ENCODE data around the gene ADAM17. TPM values are rescaled to one million over a fixed set of nuclear protein-coding genes. Genes with fewer than 3 reads are reported as not detected.
A peak's percentile ranks its signal among the peaks of the same experiment; 100 is the strongest.

ADAM17 gene
- total and polyA plus RNA-seq, 2 donors (not counting 1 experiment from before 2014, with no cell fraction given), result 12.3 to 69.9 TPM

DNA sequence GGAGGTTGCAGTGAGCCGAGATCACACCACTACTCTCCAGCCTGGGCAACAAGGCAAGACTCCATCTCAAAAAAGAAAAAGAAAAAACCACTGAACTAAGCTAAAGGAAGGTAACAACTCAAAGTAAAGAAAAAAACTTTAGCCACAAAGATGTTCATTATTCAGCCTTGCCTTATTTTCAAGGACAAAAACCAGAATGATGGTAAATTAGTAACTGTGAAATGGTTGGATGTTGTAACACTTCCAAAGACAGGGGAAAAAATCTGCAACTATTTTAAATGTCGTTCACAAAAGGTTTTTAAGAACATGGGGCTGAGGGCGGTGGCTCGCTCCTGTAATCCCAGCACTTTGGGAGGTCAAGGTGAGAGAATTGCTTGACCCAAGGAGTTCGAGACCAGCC is 10.1 kb downstream of the ADAM17 start:
- H3K9me3 ChIP-seq (ENCODE audit: control insufficient read depth, insufficient read depth, low read depth, low read length), result no peaks in the 10 kb centered on the region
- no peaks in the 10 kb centered on the region for H4K20me1 ChIP-seq (ENCODE audit: control insufficient read depth, extremely low read depth, insufficient read depth, low read length)

DNA sequence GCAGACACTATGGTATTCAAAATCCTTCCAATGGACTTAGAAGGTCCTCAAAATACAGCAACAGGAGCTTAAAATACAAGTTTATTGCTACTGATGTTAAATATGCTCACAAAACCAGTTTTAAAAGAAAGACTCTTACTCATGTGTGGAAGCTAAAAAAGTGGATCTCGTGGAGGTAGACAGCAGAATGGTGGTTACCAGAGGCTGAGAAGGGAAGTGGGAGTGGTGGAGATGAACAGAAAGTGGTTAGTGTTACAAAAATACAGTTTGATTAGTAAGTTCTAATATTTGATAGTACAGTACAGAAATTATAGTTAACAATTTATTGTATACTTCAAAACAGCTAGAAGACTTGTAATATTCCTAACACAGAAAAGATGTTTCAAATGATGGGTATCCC is 12.1 kb downstream of the ADAM17 start:
- Histone ChIP-seq H2AFZ (ENCODE audit: low read length) (no peak overlapping the region), H3K27me3 (ENCODE audit: control insufficient read depth, insufficient read depth, low read length) (no peaks in the 10 kb centered on the region), H4K20me1 (ENCODE audit: control insufficient read depth, extremely low read depth, insufficient read depth, low read length) (no peaks in the 10 kb centered on the region), H3K4me2 (ENCODE audit: extremely low read depth, insufficient read depth, low read length) (no peak overlapping the region), H3K36me3 (ENCODE audit: control insufficient read depth, insufficient read depth, low read length) (no peaks in the 10 kb centered on the region), H3K9me3 (ENCODE audit: control insufficient read depth, insufficient read depth, low read depth, low read length) (no peaks in the 10 kb centered on the region), H3K27ac (ENCODE audit: insufficient read depth, low read length) (no peak overlapping the region), H3K4me1 (ENCODE audit: control insufficient read depth, extremely low read depth, insufficient read depth, low read length) (peaks cover 4% of the 10 kb centered on the region), H3K9ac (ENCODE audit: insufficient read depth, low read length) (no peak overlapping the region), H3K79me2 (ENCODE audit: control insufficient read depth, insufficient read depth, low read length) (peaks cover 35% of the 10 kb centered on the region), H3K4me3 (replicated peaks in 1 of 4; ENCODE audit: control extremely low read depth in 1 of 4, insufficient read depth in 1 of 4, low read depth in 3 of 4, low read length in 4 of 4) (no peak overlapping the region)
- TF ChIP-seq, protein P1, sequence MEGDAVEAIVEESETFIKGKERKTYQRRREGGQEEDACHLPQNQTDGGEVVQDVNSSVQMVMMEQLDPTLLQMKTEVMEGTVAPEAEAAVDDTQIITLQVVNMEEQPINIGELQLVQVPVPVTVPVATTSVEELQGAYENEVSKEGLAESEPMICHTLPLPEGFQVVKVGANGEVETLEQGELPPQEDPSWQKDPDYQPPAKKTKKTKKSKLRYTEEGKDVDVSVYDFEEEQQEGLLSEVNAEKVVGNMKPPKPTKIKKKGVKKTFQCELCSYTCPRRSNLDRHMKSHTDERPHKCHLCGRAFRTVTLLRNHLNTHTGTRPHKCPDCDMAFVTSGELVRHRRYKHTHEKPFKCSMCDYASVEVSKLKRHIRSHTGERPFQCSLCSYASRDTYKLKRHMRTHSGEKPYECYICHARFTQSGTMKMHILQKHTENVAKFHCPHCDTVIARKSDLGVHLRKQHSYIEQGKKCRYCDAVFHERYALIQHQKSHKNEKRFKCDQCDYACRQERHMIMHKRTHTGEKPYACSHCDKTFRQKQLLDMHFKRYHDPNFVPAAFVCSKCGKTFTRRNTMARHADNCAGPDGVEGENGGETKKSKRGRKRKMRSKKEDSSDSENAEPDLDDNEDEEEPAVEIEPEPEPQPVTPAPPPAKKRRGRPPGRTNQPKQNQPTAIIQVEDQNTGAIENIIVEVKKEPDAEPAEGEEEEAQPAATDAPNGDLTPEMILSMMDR (conservative IDR thresholded peaks at IDR 0.05 in 1 of 2, IDR thresholded peaks at IDR 0.05 in 1 of 2; ENCODE audit: low read depth in 1 of 2, low read length in 2 of 2), result no peak
- no peak for TF ChIP-seq EZH2 (IDR thresholded peaks at IDR 0.05; ENCODE audit: low read length, missing control alignments)
- DNase-seq (ENCODE audit: low read depth in 2 of 2), result no peak

More for the DNA sequence above, 10.1 kb downstream of the ADAM17 start:
- Histone ChIP-seq H3K4me3 (replicated peaks in 1 of 4; ENCODE audit: control extremely low read depth in 1 of 4, insufficient read depth in 1 of 4, low read depth in 3 of 4, low read length in 4 of 4) (no peak overlapping the region), H3K27me3 (ENCODE audit: control insufficient read depth, insufficient read depth, low read length) (no peaks in the 10 kb centered on the region), H3K27ac (ENCODE audit: insufficient read depth, low read length) (no peak overlapping the region), H3K4me2 (ENCODE audit: extremely low read depth, insufficient read depth, low read length) (no peak overlapping the region), H2AFZ (ENCODE audit: low read length) (no peak overlapping the region), H3K4me1 (ENCODE audit: control insufficient read depth, extremely low read depth, insufficient read depth, low read length) (peaks cover 4% of the 10 kb centered on the region), H3K79me2 (ENCODE audit: control insufficient read depth, insufficient read depth, low read length) (peaks cover 52% of the 10 kb centered on the region), H3K9ac (ENCODE audit: insufficient read depth, low read length) (no peak overlapping the region), H3K36me3 (ENCODE audit: control insufficient read depth, insufficient read depth, low read length) (no peaks in the 10 kb centered on the region)
- DNase-seq (ENCODE audit: low read depth in 2 of 2), result no peak
- TF ChIP-seq EZH2 (IDR thresholded peaks at IDR 0.05; ENCODE audit: low read length, missing control alignments), result no peak
- TF ChIP-seq, protein P1 (conservative IDR thresholded peaks at IDR 0.05 in 1 of 2, IDR thresholded peaks at IDR 0.05 in 1 of 2; ENCODE audit: low read depth in 1 of 2, low read length in 2 of 2), result no peak

DNA sequence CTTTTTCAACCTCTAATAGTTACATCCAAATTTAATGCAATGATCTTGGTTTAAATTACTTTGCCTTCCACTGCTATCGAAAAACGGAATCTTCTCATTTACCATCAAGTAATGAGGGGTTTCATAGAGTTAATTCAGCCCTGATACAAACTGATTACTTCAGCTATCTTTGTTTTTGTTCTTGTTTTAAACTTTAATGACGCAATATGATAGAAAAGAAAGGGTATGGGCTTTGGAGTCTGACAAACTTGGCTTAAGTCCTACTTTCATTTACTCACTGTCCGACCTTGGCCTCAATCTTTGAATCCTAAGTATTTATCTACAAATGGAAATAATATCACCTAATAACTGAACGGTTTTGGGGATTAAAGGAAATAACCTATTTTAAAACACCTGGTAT is 16.1 kb downstream of the ADAM17 start:
- H3K36me3 ChIP-seq (ENCODE audit: control insufficient read depth, insufficient read depth, low read length), result no peaks in the 10 kb centered on the region
- no peak overlapping the region for H2AFZ ChIP-seq (ENCODE audit: low read length)
- no peaks in the 10 kb centered on the region for H3K9me3 ChIP-seq (ENCODE audit: control insufficient read depth, insufficient read depth, low read depth, low read length)
- TF ChIP-seq EZH2 (IDR thresholded peaks at IDR 0.05; ENCODE audit: low read length, missing control alignments), result no peak
- TF ChIP-seq, protein P1 (conservative IDR thresholded peaks at IDR 0.05 in 1 of 2, IDR thresholded peaks at IDR 0.05 in 1 of 2; ENCODE audit: low read depth in 1 of 2, low read length in 2 of 2), result no peak
- H3K79me2 ChIP-seq (ENCODE audit: control insufficient read depth, insufficient read depth, low read length), result peaks cover 4% of the 10 kb centered on the region
- no peak overlapping the region for H3K9ac ChIP-seq (ENCODE audit: insufficient read depth, low read length)
- H3K4me3 ChIP-seq (replicated peaks in 1 of 4; ENCODE audit: control extremely low read depth in 1 of 4, insufficient read depth in 1 of 4, low read depth in 3 of 4, low read length in 4 of 4), result no peak overlapping the region
- no peaks in the 10 kb centered on the region for H3K4me1 ChIP-seq (ENCODE audit: control insufficient read depth, extremely low read depth, insufficient read depth, low read length)
- DNase-seq (ENCODE audit: low read depth in 2 of 2), result peak; percentile 50 to 82
- H3K4me2 ChIP-seq (ENCODE audit: extremely low read depth, insufficient read depth, low read length), result no peak overlapping the region
- H4K20me1 ChIP-seq (ENCODE audit: control insufficient read depth, extremely low read depth, insufficient read depth, low read length), result no peaks in the 10 kb centered on the region
- no peaks in the 10 kb centered on the region for H3K27me3 ChIP-seq (ENCODE audit: control insufficient read depth, insufficient read depth, low read length)
- H3K27ac ChIP-seq (ENCODE audit: insufficient read depth, low read length), result peak overlapping the region; percentile 49

Measured in fibroblast of lung (primary cell).